Measurements from ENCODE around the gene CCDC85B. TPM values are rescaled to one million over a fixed set of nuclear protein-coding genes. Genes with fewer than 3 reads are reported as not detected.

Gene CCDC85B
- total and polyA plus RNA-seq, 4 donors: 20.7 to 63.4 (median 53.9) TPM

DNA sequence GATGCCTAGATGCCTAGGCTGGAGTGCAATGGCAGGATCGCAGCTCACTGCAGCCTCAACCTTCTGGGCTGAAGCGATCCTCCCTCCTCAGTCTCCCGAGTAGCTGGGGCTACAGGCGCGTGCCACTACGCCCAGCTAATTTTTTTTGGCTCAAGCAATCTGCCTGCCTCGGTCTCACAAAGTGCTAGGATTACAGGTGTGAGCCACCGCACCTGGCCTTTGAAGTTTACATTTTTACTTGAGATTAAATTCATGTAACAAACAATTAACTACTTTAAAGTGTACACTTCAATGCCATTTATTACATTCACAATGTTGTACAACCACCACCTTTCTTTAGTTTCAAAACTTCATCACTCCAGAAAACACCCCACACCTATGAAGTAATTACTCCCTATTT, 13.2 kb downstream of the CCDC85B start:
- Histone ChIP-seq H3K4me3 (no peak overlapping the region), H3K9me3 (ENCODE audit: control insufficient read depth in 4 of 4, insufficient read depth in 3 of 4, low read length in 3 of 4) (no peaks in the 10 kb centered on the region), H3K27me3 (ENCODE audit: control insufficient read depth in 3 of 3, insufficient read depth in 3 of 3, low read length in 2 of 3) (peaks cover 0 to 35% (median 22%) of the 10 kb centered on the region in 3 donors), H3K36me3 (ENCODE audit: control insufficient read depth in 4 of 4, insufficient read depth in 4 of 4, low read length in 4 of 4) (no peaks in the 10 kb centered on the region), H3K9ac (ENCODE audit: insufficient read depth in 1 of 2, low read length in 2 of 2) (no peak overlapping the region), H3K27ac (ENCODE audit: low read depth in 1 of 2, low read length in 1 of 2) (no peak overlapping the region), H3K4me1 (ENCODE audit: control insufficient read depth in 5 of 5, insufficient read depth in 5 of 5, low read length in 5 of 5) (peaks cover 0 to 4% (median 0%) of the 10 kb centered on the region in 5 donors)
- DNase-seq: no peak
- 79 to 90% methylated on average over 8 of the region's 8 CpGs for WGBS, 2 donors
- TF ChIP-seq, protein P1, sequence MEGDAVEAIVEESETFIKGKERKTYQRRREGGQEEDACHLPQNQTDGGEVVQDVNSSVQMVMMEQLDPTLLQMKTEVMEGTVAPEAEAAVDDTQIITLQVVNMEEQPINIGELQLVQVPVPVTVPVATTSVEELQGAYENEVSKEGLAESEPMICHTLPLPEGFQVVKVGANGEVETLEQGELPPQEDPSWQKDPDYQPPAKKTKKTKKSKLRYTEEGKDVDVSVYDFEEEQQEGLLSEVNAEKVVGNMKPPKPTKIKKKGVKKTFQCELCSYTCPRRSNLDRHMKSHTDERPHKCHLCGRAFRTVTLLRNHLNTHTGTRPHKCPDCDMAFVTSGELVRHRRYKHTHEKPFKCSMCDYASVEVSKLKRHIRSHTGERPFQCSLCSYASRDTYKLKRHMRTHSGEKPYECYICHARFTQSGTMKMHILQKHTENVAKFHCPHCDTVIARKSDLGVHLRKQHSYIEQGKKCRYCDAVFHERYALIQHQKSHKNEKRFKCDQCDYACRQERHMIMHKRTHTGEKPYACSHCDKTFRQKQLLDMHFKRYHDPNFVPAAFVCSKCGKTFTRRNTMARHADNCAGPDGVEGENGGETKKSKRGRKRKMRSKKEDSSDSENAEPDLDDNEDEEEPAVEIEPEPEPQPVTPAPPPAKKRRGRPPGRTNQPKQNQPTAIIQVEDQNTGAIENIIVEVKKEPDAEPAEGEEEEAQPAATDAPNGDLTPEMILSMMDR (IDR thresholded peaks at IDR 0.05; ENCODE audit: control extremely low read depth, extremely low read depth): no peak
- no peak for ATAC-seq (ENCODE audit: insufficient read depth, low FRiP score)

DNA sequence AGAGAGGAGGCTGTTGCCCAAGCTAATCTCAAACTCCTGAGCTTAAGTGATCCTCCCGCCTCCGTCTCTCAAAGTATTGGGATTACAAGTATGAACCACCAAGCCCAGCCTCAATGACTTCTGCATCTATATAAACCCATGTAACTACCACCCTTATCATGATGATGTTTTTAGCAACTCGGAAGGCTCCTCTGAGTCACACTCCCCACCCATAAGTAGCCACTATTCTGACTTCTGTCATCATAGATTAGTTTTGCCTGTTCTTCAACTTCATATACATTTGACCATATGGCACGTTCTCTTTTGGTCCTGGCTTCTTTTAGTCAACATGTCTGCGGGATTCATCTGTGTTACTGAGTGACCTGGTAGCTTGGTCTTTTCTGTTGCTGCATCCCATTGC, 16.1 kb downstream of the CCDC85B start:
- DNase-seq (no peak), ATAC-seq (ENCODE audit: insufficient read depth, low FRiP score) (no peak)
- H3K36me3 ChIP-seq (ENCODE audit: control insufficient read depth in 4 of 4, insufficient read depth in 4 of 4, low read length in 4 of 4): no peaks in the 10 kb centered on the region
- peaks cover 0 to 14% (median 6%) of the 10 kb centered on the region in 3 donors for H3K27me3 ChIP-seq (ENCODE audit: control insufficient read depth in 3 of 3, insufficient read depth in 3 of 3, low read length in 2 of 3)
- H3K9ac ChIP-seq (ENCODE audit: insufficient read depth in 1 of 2, low read length in 2 of 2): no peak overlapping the region
- no peak overlapping the region for H3K4me3 ChIP-seq
- H3K4me1 ChIP-seq (ENCODE audit: control insufficient read depth in 5 of 5, insufficient read depth in 5 of 5, low read length in 5 of 5): peaks cover 0 to 6% (median 5%) of the 10 kb centered on the region in 5 donors
- 85 to 92% methylated on average over 5 of the region's 5 CpGs for WGBS, 2 donors
- no peak overlapping the region for H3K27ac ChIP-seq (ENCODE audit: low read depth in 1 of 2, low read length in 1 of 2)
- no peaks in the 10 kb centered on the region for H3K9me3 ChIP-seq (ENCODE audit: control insufficient read depth in 4 of 4, insufficient read depth in 3 of 4, low read length in 3 of 4)
- TF ChIP-seq, protein P1 (IDR thresholded peaks at IDR 0.05; ENCODE audit: control extremely low read depth, extremely low read depth): no peak

DNA sequence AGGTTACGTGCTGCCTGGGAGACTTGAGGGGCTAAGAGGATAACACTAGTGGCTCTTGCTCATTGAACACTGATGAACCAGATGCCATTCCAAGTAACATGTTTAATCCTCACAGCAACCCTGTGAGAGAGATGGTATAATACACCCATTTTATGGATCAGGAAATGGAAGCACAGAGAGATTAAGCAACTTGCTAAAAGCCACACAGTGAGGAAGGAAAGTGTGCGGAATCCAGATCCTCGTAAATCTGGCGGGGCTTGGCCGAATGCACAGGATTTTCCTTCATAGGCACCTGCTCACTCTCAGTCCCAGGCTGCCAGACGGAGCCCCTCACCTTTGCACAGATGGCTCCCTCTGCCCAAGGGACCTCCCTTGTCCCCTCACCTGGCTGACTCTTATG, 17.4 kb downstream of the CCDC85B start:
- H3K4me3 ChIP-seq: no peak overlapping the region
- DNase-seq (no peak), ATAC-seq (ENCODE audit: insufficient read depth, low FRiP score) (no peak)
- H3K4me1 ChIP-seq (ENCODE audit: control insufficient read depth in 5 of 5, insufficient read depth in 5 of 5, low read length in 5 of 5): peaks cover 0 to 13% (median 5%) of the 10 kb centered on the region in 5 donors
- no peak overlapping the region for H3K27ac ChIP-seq (ENCODE audit: low read depth in 1 of 2, low read length in 1 of 2)
- H3K9me3 ChIP-seq (ENCODE audit: control insufficient read depth in 4 of 4, insufficient read depth in 3 of 4, low read length in 3 of 4): no peaks in the 10 kb centered on the region
- 79 to 86% methylated on average over 6 of the region's 6 CpGs for WGBS, 2 donors
- H3K36me3 ChIP-seq (ENCODE audit: control insufficient read depth in 4 of 4, insufficient read depth in 4 of 4, low read length in 4 of 4): no peaks in the 10 kb centered on the region
- no peak overlapping the region for H3K9ac ChIP-seq (ENCODE audit: insufficient read depth in 1 of 2, low read length in 2 of 2)
- peaks cover 0 to 6% (median 6%) of the 10 kb centered on the region in 3 donors for H3K27me3 ChIP-seq (ENCODE audit: control insufficient read depth in 3 of 3, insufficient read depth in 3 of 3, low read length in 2 of 3)
- TF ChIP-seq, protein P1 (IDR thresholded peaks at IDR 0.05; ENCODE audit: control extremely low read depth, extremely low read depth): no peak
